Stimulated activated CD4-positive, alpha-beta T cell treated with anti-CD3 and anti-CD28 coated beads, Interleukin-15, amount 100 ng/mL, for 24 hours (primary cell): ENCODE results near the gene PRRG1.
"Not testable (repeated sequence)": the region's sequence is repeated elsewhere in the genome, so short reads cannot be mapped to it uniquely, and the experiment has no call there.

Experiments used
- DNase-seq: peaks from one replicate; pipeline ENCODE4 v3.0.0-alpha.2; 2020

Gene PRRG1

DNA sequence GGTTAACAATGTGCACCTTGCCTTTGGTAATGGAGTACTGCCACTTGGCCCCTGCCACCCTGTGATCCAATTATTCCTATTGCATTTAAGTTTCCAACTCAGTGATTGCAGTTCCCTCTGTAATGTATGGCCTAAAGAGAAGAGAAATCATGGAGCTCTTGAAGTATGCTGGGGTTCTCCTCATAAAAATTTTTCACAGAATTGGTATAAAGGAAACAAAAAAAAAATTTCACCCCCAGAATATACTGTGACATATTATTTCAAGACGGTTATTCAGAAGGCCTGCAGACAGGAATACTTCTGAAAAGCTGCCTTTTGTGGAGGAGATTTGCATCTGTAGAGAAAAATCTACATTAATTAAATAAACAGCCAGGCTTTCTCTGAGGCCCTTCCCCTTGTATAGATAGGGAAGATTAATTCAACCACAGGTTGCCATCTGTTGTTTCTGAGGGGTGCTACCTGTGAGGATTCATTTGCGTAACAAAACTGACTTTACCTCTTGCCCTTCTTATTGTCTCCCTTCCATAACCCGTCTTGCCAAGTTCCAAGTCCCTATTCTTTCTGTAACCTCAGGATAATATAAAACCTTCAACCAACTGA is 127.5 kb downstream of the PRRG1 start:
- DNase-seq, result no peak

GRCh38 chrX:37484335-37484734 is 135.2 kb downstream of the PRRG1 start:
- not testable (repeated sequence) for DNase-seq

DNA sequence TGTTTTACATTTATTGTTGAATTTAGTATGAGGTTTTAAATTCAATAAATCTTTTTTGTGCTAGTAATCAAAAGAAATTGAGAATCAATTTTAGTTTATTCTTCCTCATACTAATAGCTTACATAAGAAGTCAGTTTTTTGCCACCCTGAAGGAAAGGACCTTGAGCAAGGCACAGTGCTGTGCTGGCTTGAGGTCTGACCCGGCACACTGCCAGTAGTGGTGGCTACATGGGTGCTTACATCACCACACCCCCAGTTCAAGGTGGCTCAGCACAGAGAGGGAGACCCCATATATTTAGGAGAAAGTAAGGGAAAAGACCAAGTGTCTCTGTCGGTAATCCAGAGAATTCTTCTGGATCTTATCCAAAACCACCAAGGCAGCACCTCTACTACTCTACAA is 136.3 kb downstream of the PRRG1 start:
- DNase-seq, result no peak

GRCh38 chrX:37487271-37487670 is 138.1 kb downstream of the PRRG1 start:
- no peak for DNase-seq

DNA sequence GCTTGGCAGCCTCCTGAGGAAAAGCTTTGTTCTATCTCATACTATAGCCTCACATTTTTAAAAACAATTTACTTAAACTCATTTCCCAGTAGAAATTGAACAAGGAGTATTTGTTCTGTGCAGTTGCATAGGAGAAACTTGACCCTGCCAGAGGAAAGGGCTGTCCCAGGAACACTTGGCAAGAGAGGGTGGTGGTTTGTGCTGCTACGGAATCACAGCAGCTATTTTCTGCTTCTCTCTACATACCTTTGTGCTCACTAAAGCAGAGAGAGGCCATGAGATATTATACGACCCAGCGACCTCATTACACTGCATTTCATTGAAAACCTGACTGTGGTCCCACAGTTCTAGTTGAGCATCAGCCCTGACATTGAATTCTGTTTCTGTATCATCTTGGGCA is 139.2 kb downstream of the PRRG1 start:
- DNase-seq, result no peak

- no peak for DNase-seq
Measured at GRCh38 chrX:37491686-37492085, 142.5 kb downstream of the PRRG1 start.

- DNase-seq, result not testable (repeated sequence)
Measured at GRCh38 chrX:37495760-37496159, 146.6 kb downstream of the PRRG1 start.

- not testable (repeated sequence) for DNase-seq
Measured at GRCh38 chrX:37497126-37497525, 148.0 kb downstream of the PRRG1 start.

DNA sequence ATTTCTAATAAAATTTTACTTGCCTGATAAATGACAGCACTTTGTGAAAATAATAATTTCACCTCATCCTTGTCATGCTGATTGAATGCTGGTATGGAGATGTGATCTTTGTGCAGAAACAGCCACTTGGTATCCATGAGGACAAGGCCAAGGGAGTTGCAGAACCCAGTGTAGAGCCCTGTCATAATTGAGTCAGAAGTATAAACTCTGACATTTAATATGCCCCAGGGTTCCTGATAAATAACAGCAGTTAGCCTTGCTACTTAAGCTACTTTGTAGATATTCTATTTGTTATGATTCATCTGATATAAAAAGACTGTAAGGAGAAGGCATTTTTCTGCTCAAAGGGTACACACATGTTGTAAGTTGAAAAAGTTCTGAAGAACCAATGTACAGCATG is 149.2 kb downstream of the PRRG1 start:
- DNase-seq, result not testable (repeated sequence)

- not testable (repeated sequence) for DNase-seq
Measured at GRCh38 chrX:37499649-37500048, 150.5 kb downstream of the PRRG1 start.

DNA sequence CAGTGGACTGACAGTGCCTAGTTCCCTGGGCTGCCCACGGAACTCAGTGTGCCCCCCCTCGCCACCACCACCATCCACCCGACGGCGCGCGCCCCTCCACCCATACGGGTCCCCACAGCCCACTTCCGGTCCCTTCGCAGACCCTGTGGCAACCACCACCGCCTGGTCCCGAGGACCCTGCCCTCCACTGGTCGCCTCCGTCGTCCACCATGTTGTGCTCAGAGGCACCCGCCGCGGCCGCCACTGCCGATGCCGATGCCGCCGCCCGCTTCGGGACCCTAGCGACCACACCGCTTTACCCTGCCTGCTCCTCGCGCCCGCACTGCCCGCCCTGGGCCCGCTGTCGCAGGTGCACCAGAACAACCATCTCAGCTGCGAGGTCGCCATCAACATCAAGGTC is 155.8 kb downstream of the PRRG1 start:
- DNase-seq, result no peak
